ENCODE results near the gene TMEM242. TPM values are rescaled to one million over a fixed set of nuclear protein-coding genes. Genes with fewer than 3 reads are reported as not detected.

TMEM242 gene
- total RNA-seq, 1 donor from 2014 or later = 9.6 TPM

- Histone ChIP-seq H3K4me3 (ENCODE audit: low read depth, low read length) (no peak overlapping the region), H3K36me3 (ENCODE audit: control insufficient read depth, insufficient read depth, low read length) (no peaks in the 10 kb centered on the region), H3K27me3 (ENCODE audit: control insufficient read depth, insufficient read depth, low read length) (no peaks in the 10 kb centered on the region)
- TF ChIP-seq CTCF (IDR thresholded peaks at IDR 0.05; ENCODE audit: insufficient read depth, low read length, poor library complexity, severe bottlenecking) = no peak
- no peak for DNase-seq (ENCODE audit: low read depth)
Measured at GRCh38 chr6:157307661-157308060, 15.7 kb downstream of the TMEM242 start.

- no peak for TF ChIP-seq CTCF (IDR thresholded peaks at IDR 0.05; ENCODE audit: insufficient read depth, low read length, poor library complexity, severe bottlenecking)
- no peaks in the 10 kb centered on the region for H3K27me3 ChIP-seq (ENCODE audit: control insufficient read depth, insufficient read depth, low read length)
- H3K36me3 ChIP-seq (ENCODE audit: control insufficient read depth, insufficient read depth, low read length) = no peaks in the 10 kb centered on the region
- H3K4me3 ChIP-seq (ENCODE audit: low read depth, low read length) = no peak overlapping the region
- no peak for DNase-seq (ENCODE audit: low read depth)
Measured at GRCh38 chr6:157305670-157306653, 17.4 kb downstream of the TMEM242 start.

- Histone ChIP-seq H3K27me3 (ENCODE audit: control insufficient read depth, insufficient read depth, low read length) (no peaks in the 10 kb centered on the region), H3K4me3 (ENCODE audit: low read depth, low read length) (no peak overlapping the region), H3K36me3 (ENCODE audit: control insufficient read depth, insufficient read depth, low read length) (no peaks in the 10 kb centered on the region)
- no peak for DNase-seq (ENCODE audit: low read depth)
- TF ChIP-seq CTCF (IDR thresholded peaks at IDR 0.05; ENCODE audit: insufficient read depth, low read length, poor library complexity, severe bottlenecking) = no peak
Measured at GRCh38 chr6:157304899-157305663, 18.2 kb downstream of the TMEM242 start.

GRCh38 chr6:157302736-157303135 lies 20.6 kb downstream of the TMEM242 start:
- H3K27me3 ChIP-seq (ENCODE audit: control insufficient read depth, insufficient read depth, low read length) = no peaks in the 10 kb centered on the region
- no peak for TF ChIP-seq CTCF (IDR thresholded peaks at IDR 0.05; ENCODE audit: insufficient read depth, low read length, poor library complexity, severe bottlenecking)
- no peak for DNase-seq (ENCODE audit: low read depth)
- no peak overlapping the region for H3K4me3 ChIP-seq (ENCODE audit: low read depth, low read length)
- no peaks in the 10 kb centered on the region for H3K36me3 ChIP-seq (ENCODE audit: control insufficient read depth, insufficient read depth, low read length)

GRCh38 chr6:157300436-157300835 lies 22.9 kb downstream of the TMEM242 start:
- TF ChIP-seq CTCF (IDR thresholded peaks at IDR 0.05; ENCODE audit: insufficient read depth, low read length, poor library complexity, severe bottlenecking) = no peak
- H3K4me3 ChIP-seq (ENCODE audit: low read depth, low read length) = no peak overlapping the region
- H3K36me3 ChIP-seq (ENCODE audit: control insufficient read depth, insufficient read depth, low read length) = no peaks in the 10 kb centered on the region
- no peak for DNase-seq (ENCODE audit: low read depth)
- H3K27me3 ChIP-seq (ENCODE audit: control insufficient read depth, insufficient read depth, low read length) = no peaks in the 10 kb centered on the region
